Stimulated activated naive CD8-positive, alpha-beta T cell treated with anti-CD3 and anti-CD28 coated beads, Interleukin-15, Interleukin-2, amounts not matched to agents 100 U/mL and 50 U/mL, for 24 hours (primary cell): ENCODE results near the gene SNX3.
"Not testable (repeated sequence)": the region's sequence is repeated elsewhere in the genome, so short reads cannot be mapped to it uniquely, and the experiment has no call there.

ENCODE experiments used
- ATAC-seq: fragments of 150-1000 bp; cut with Tn5 transposase; one replicate; pipeline ENCODE4 v1.10.0; 2021
- DNase-seq: peaks from one replicate; pipeline ENCODE4 v3.0.0; 2021

SNX3 gene

GRCh38 chr6:108260126-108260808 is 573 bp downstream of the SNX3 start:
- DNase-seq (peak; percentile 32), ATAC-seq (no peak)

- no peak for ATAC-seq
- no peak for DNase-seq
Observed at GRCh38 chr6:108254433-108255410, 6.1 kb downstream of the SNX3 start.

- no peak for DNase-seq
- ATAC-seq, result no peak
Observed at GRCh38 chr6:108253241-108253640, 7.6 kb downstream of the SNX3 start.

GRCh38 chr6:108252055-108252454 is 8.8 kb downstream of the SNX3 start:
- DNase-seq (no peak), ATAC-seq (no peak)

- no peak for DNase-seq
- ATAC-seq, result no peak
Observed at GRCh38 chr6:108251252-108251651, 9.6 kb downstream of the SNX3 start.

- ATAC-seq (peak; percentile 32), DNase-seq (no peak)
Observed at GRCh38 chr6:108250240-108250866, 10.5 kb downstream of the SNX3 start.

GRCh38 chr6:108247965-108248536 is 12.8 kb downstream of the SNX3 start:
- ATAC-seq, result no peak
- no peak for DNase-seq

- DNase-seq, ATAC-seq: not testable (repeated sequence)
Observed at GRCh38 chr6:108245095-108245494, 15.7 kb downstream of the SNX3 start.

- ATAC-seq (no peak), DNase-seq (no peak)
Observed at GRCh38 chr6:108243836-108244235, 17.0 kb downstream of the SNX3 start.

- no peak for ATAC-seq
- DNase-seq, result no peak
Observed at GRCh38 chr6:108242721-108243120, 18.1 kb downstream of the SNX3 start.

GRCh38 chr6:108242259-108242658 is 18.6 kb downstream of the SNX3 start:
- ATAC-seq (no peak), DNase-seq (no peak)

GRCh38 chr6:108238322-108238721 is 22.5 kb downstream of the SNX3 start:
- DNase-seq (no peak), ATAC-seq (no peak)

- no peak for DNase-seq
- no peak for ATAC-seq
Observed at GRCh38 chr6:108236791-108237190, 24.0 kb downstream of the SNX3 start.

GRCh38 chr6:108235127-108235526 is 25.7 kb downstream of the SNX3 start:
- DNase-seq (no peak), ATAC-seq (no peak)

GRCh38 chr6:108228416-108228815 is 32.4 kb downstream of the SNX3 start:
- no peak for ATAC-seq

GRCh38 chr6:108227290-108227689 is 33.5 kb downstream of the SNX3 start:
- no peak for DNase-seq
- no peak for ATAC-seq

More at GRCh38 chr6:108228416-108228815, 32.4 kb downstream of the SNX3 start:
- DNase-seq, result no peak

- no peak for ATAC-seq
Observed at GRCh38 chr6:108222504-108222903, 38.3 kb downstream of the SNX3 start.

GRCh38 chr6:108222064-108222463 is 38.8 kb downstream of the SNX3 start:
- DNase-seq (no peak), ATAC-seq (no peak)

More at GRCh38 chr6:108222504-108222903, 38.3 kb downstream of the SNX3 start:
- no peak for DNase-seq

GRCh38 chr6:108211671-108212070 is 49.2 kb downstream of the SNX3 start:
- DNase-seq (no peak), ATAC-seq (no peak)

- ATAC-seq, result no peak
Observed at GRCh38 chr6:108210556-108210955, 50.3 kb downstream of the SNX3 start.

GRCh38 chr6:108209738-108210137 is 51.1 kb downstream of the SNX3 start:
- no peak for ATAC-seq
- DNase-seq, result no peak

More at GRCh38 chr6:108210556-108210955, 50.3 kb downstream of the SNX3 start:
- DNase-seq, result no peak

- ATAC-seq (no peak), DNase-seq (no peak)
Observed at GRCh38 chr6:108207013-108207412, 53.8 kb downstream of the SNX3 start.
